DND-41 (cell line): ENCODE data around the gene NFKBIZ.
"Not testable (repeated sequence)": the region's sequence is repeated elsewhere in the genome, so short reads cannot be mapped to it uniquely, and the experiment has no call there.

Experiments
- ATAC-seq: fragments of 200-7000 bp; cut with Tn5 transposase; 3 replicates; pipeline ENCODE4 v1.9.1; 2021; ENCODE audit warnings: low read depth; ENCODE audit not compliant: insufficient read depth
- DNase-seq: peaks from one replicate; pipeline ENCODE4 v3.0.0-alpha.2; 2020
- H2AFZ ChIP-seq: 2 replicates; pipeline ENCODE4 v1.6.0; 2012; ENCODE audit warnings: low read depth, low read length
- H3K27ac ChIP-seq: 2 replicates; pipeline ENCODE4 v1.5.1; 2012; ENCODE audit warnings: low read length, inconsistent platforms
- H3K27me3 ChIP-seq: fragments of 200-600 bp; sonication (generic); 2 replicates; pipeline ENCODE4 v1.6.0; 2012; ENCODE audit warnings: low read length, mild to moderate bottlenecking, inconsistent platforms; ENCODE audit not compliant: insufficient read depth, poor library complexity
- H3K36me3 ChIP-seq: 2 replicates; pipeline ENCODE4 v1.5.1; 2012; ENCODE audit warnings: low read length, inconsistent platforms; ENCODE audit not compliant: insufficient read depth
- H3K4me1 ChIP-seq: 2 replicates; pipeline ENCODE4 v1.5.1; 2012; ENCODE audit warnings: mild to moderate bottlenecking, low read length; ENCODE audit not compliant: insufficient read depth
- H3K4me2 ChIP-seq: 2 replicates; pipeline ENCODE4 v1.6.0; 2012; ENCODE audit warnings: mild to moderate bottlenecking, moderate library complexity, low read length, inconsistent platforms; ENCODE audit not compliant: insufficient read depth
- H3K4me3 ChIP-seq, 2 experiments: fragments of 200-600 bp in 1 of 2; shearing (Covaris generic) in 1 of 2; 2 replicates each; pipeline ENCODE4 v1.5.1; 2012 to 2016; ENCODE audit warnings: inconsistent platforms in 2 of 2, low read length in 2 of 2, mild to moderate bottlenecking in 2 of 2, low read depth in 1 of 2, moderate library complexity in 1 of 2
- H3K79me2 ChIP-seq: 2 replicates; pipeline ENCODE4 v1.6.0; 2012; ENCODE audit warnings: low read length, inconsistent platforms; ENCODE audit not compliant: insufficient read depth
- H3K9ac ChIP-seq: 2 replicates; pipeline ENCODE4 v1.6.0; 2012; ENCODE audit warnings: low read depth, mild to moderate bottlenecking, inconsistent platforms, low read length, moderate library complexity
- H3K9me3 ChIP-seq: 2 replicates; pipeline ENCODE4 v1.5.1; 2012; ENCODE audit warnings: low read length, moderate library complexity, mild to moderate bottlenecking, inconsistent platforms; ENCODE audit not compliant: insufficient read depth, severe bottlenecking
- H4K20me1 ChIP-seq: 2 replicates; pipeline ENCODE4 v1.6.0; 2012; ENCODE audit warnings: low read length; ENCODE audit not compliant: insufficient read depth
- EZH2 ChIP-seq: IDR thresholded peaks from 3 replicates; pipeline ENCODE4 v1.6.1; 2012; ENCODE audit warnings: borderline replicate concordance, low read depth, mild to moderate bottlenecking, moderate library complexity, low read length, inconsistent platforms; ENCODE audit not compliant: severe bottlenecking
- TF ChIP-seq, protein P1 (sequence below): IDR thresholded peaks from 2 replicates; pipeline ENCODE4 v1.5.1; 2012; ENCODE audit warnings: borderline replicate concordance, low read length, moderate library complexity, mild to moderate bottlenecking; ENCODE audit not compliant: poor library complexity, severe bottlenecking; ENCODE audit errors: extremely low read depth

Gene NFKBIZ

DNA sequence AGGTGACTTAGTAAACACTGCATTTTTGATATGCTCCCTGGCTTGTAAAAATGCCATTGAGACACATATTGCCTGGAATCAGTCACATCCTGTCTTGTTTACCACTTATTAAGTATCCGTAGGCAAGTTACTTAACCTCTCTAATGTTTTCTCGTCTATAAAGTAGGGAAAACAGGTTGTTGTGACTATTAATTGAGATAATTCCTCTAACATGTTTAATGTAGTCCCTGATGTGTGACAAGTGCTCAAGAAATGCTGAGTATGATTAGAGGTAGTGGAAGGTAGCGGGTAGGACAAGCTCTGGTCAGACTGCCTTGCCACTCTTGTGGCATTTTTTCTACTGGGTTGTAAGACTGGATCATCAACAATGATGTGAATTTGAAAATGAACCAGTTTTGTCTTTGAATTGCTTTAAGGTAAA, 54.1 kb downstream of the NFKBIZ start:
- no peak for TF ChIP-seq EZH2
- TF ChIP-seq, protein P1, sequence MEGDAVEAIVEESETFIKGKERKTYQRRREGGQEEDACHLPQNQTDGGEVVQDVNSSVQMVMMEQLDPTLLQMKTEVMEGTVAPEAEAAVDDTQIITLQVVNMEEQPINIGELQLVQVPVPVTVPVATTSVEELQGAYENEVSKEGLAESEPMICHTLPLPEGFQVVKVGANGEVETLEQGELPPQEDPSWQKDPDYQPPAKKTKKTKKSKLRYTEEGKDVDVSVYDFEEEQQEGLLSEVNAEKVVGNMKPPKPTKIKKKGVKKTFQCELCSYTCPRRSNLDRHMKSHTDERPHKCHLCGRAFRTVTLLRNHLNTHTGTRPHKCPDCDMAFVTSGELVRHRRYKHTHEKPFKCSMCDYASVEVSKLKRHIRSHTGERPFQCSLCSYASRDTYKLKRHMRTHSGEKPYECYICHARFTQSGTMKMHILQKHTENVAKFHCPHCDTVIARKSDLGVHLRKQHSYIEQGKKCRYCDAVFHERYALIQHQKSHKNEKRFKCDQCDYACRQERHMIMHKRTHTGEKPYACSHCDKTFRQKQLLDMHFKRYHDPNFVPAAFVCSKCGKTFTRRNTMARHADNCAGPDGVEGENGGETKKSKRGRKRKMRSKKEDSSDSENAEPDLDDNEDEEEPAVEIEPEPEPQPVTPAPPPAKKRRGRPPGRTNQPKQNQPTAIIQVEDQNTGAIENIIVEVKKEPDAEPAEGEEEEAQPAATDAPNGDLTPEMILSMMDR, result no peak
- no peak for DNase-seq
- no peak overlapping the region for H3K27ac ChIP-seq

DNA sequence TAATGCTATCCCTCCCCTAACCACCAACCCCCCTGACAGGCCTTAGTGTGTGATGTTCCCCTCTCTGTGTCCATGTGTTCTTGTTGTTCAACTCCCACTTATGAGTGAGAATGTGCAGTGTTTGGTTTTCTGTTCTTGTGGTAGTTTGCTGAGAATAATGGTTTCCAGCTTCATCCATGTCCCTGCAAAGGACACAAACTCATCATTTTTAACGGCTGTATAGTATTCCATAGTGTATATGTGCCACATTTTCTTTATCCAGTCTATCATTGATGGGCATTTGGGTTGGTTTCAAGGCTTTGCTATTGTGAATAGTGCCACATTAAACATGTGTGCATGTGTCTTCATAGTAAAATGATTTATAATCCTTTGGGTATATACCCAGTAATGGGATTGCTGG, 56.3 kb downstream of the NFKBIZ start:
- ATAC-seq, H3K27ac ChIP-seq, H3K79me2 ChIP-seq, H3K27me3 ChIP-seq, H3K36me3 ChIP-seq, H3K9me3 ChIP-seq, H3K9ac ChIP-seq, H4K20me1 ChIP-seq, H3K4me1 ChIP-seq, H3K4me3 ChIP-seq, DNase-seq, H2AFZ ChIP-seq, H3K4me2 ChIP-seq: not testable (repeated sequence)

More for the DNA sequence above, 54.1 kb downstream of the NFKBIZ start:
- Histone ChIP-seq H3K9ac (no peak overlapping the region), H3K4me3 (no peak overlapping the region), H3K4me1 (no peaks in the 10 kb centered on the region), H3K9me3 (no peaks in the 10 kb centered on the region), H3K27me3 (peaks cover 4% of the 10 kb centered on the region), H2AFZ (no peak overlapping the region), H3K36me3 (no peaks in the 10 kb centered on the region), H4K20me1 (no peaks in the 10 kb centered on the region), H3K4me2 (no peak overlapping the region), H3K79me2 (no peaks in the 10 kb centered on the region)
- no peak for ATAC-seq
